H9 (cell line): ENCODE data around the gene PPP3CA. TPM values are rescaled to one million over a fixed set of nuclear protein-coding genes. Genes with fewer than 3 reads are reported as not detected.

Experiments used
- DNase-seq: peaks from one replicate; pipeline ENCODE4 v3.0.0-alpha.2; 2017
- H2AFZ ChIP-seq: one replicate; pipeline ENCODE4 v1.6.1; 2013; ENCODE audit warnings: mild to moderate bottlenecking, low read length, control low read depth, moderate library complexity
- H2AK5ac ChIP-seq: 2 replicates; pipeline ENCODE4 v1.6.1; 2013; ENCODE audit warnings: low read length, control low read depth, mixed read lengths; ENCODE audit not compliant: insufficient read length
- H2BK120ac ChIP-seq: one replicate; pipeline ENCODE4 v1.6.1; 2013; ENCODE audit warnings: low read depth, mild to moderate bottlenecking, low read length, control low read depth, inconsistent platforms; ENCODE audit not compliant: poor library complexity, severe bottlenecking
- H2BK12ac ChIP-seq: 2 replicates; pipeline ENCODE4 v1.6.1; 2013; ENCODE audit warnings: low read length, control low read depth, mixed read lengths, low read depth; ENCODE audit not compliant: insufficient read length
- H2BK15ac ChIP-seq: 2 replicates; pipeline ENCODE4 v1.6.1; 2013; ENCODE audit warnings: low read depth, low read length, control low read depth
- H2BK20ac ChIP-seq: one replicate; pipeline ENCODE4 v1.6.1; 2013; ENCODE audit warnings: low read depth, mild to moderate bottlenecking, low read length, control low read depth, inconsistent platforms; ENCODE audit not compliant: poor library complexity, severe bottlenecking
- H2BK5ac ChIP-seq: 2 replicates; pipeline ENCODE4 v1.6.1; 2013; ENCODE audit warnings: low read length, control low read depth, mixed read lengths; ENCODE audit not compliant: insufficient read length
- H3K14ac ChIP-seq: 2 replicates; pipeline ENCODE4 v1.6.1; 2013; ENCODE audit warnings: low read length, control low read depth; ENCODE audit not compliant: insufficient read depth
- H3K18ac ChIP-seq: 2 replicates; pipeline ENCODE4 v1.6.1; 2013; ENCODE audit warnings: low read depth, mild to moderate bottlenecking, mixed read lengths, low read length, control low read depth; ENCODE audit not compliant: insufficient read length
- H3K23ac ChIP-seq: 2 replicates; pipeline ENCODE4 v1.6.1; 2013; ENCODE audit warnings: low read length, control low read depth, mixed read lengths, low read depth; ENCODE audit not compliant: insufficient read length
- H3K23me2 ChIP-seq: 2 replicates; pipeline ENCODE4 v1.6.1; 2013; ENCODE audit warnings: low read depth, mild to moderate bottlenecking, mixed read lengths, low read length, control low read depth; ENCODE audit not compliant: insufficient read length, poor library complexity, severe bottlenecking
- H3K27ac ChIP-seq: 2 replicates; pipeline ENCODE4 v1.5.1; 2013; ENCODE audit warnings: low read length, control low read depth, mixed read lengths, low read depth; ENCODE audit not compliant: insufficient read length
- H3K27me3 ChIP-seq: 2 replicates; pipeline ENCODE4 v1.6.1; 2013; ENCODE audit warnings: low read length, control low read depth, inconsistent platforms; ENCODE audit not compliant: insufficient read depth
- H3K4ac ChIP-seq: 2 replicates; pipeline ENCODE4 v1.6.1; 2013; ENCODE audit warnings: low read depth, mild to moderate bottlenecking, control low read depth, inconsistent platforms, low read length, moderate library complexity
- H3K4me1 ChIP-seq: 2 replicates; pipeline ENCODE4 v1.6.1; 2013; ENCODE audit warnings: low read length, control low read depth, inconsistent platforms; ENCODE audit not compliant: insufficient read depth
- H3K4me2 ChIP-seq: 2 replicates; pipeline ENCODE4 v1.6.1; 2013; ENCODE audit warnings: low read length, control low read depth, mixed read lengths; ENCODE audit not compliant: insufficient read length, insufficient read depth
- H3K56ac ChIP-seq: 2 replicates; pipeline ENCODE4 v1.6.1; 2013; ENCODE audit warnings: low read depth, mild to moderate bottlenecking, mixed read lengths, low read length, control low read depth; ENCODE audit not compliant: insufficient read length
- H3K79me1 ChIP-seq: 2 replicates; pipeline ENCODE4 v1.6.1; 2013; ENCODE audit warnings: low read depth, mild to moderate bottlenecking, moderate library complexity, low read length, control low read depth, inconsistent platforms; ENCODE audit not compliant: insufficient read depth, poor library complexity, severe bottlenecking
- H3K79me2 ChIP-seq: 2 replicates; pipeline ENCODE4 v1.6.1; 2013; ENCODE audit warnings: low read length, control low read depth, inconsistent platforms; ENCODE audit not compliant: insufficient read depth
- H3K9ac ChIP-seq: 2 replicates; pipeline ENCODE4 v1.6.1; 2013; ENCODE audit warnings: low read length, control low read depth, mixed read lengths; ENCODE audit not compliant: insufficient read length; ENCODE audit errors: extremely low read depth
- H3K9me3 ChIP-seq: one replicate; pipeline ENCODE4 v1.6.1; 2013; ENCODE audit warnings: low read depth, low read length, inconsistent platforms; ENCODE audit not compliant: control insufficient read depth
- H3T11ph ChIP-seq: one replicate; pipeline ENCODE4 v1.6.1; 2013; ENCODE audit warnings: mild to moderate bottlenecking, low read length, control low read depth, inconsistent platforms
- H4K20me1 ChIP-seq: one replicate; pipeline ENCODE4 v1.6.1; 2013; ENCODE audit not compliant: control insufficient read depth, insufficient read length, insufficient read depth
- H4K5ac ChIP-seq: 2 replicates; pipeline ENCODE4 v1.6.1; 2013; ENCODE audit warnings: low read depth, mild to moderate bottlenecking, mixed read lengths, low read length, control low read depth; ENCODE audit not compliant: insufficient read length
- H4K8ac ChIP-seq: replicated peaks from 2 replicates; pipeline ENCODE4 v1.6.1; 2013; ENCODE audit warnings: low read length, control low read depth, mixed read lengths, low read depth; ENCODE audit not compliant: insufficient read length
- H4K91ac ChIP-seq: 2 replicates; pipeline ENCODE4 v1.6.1; 2013; ENCODE audit warnings: low read depth, mild to moderate bottlenecking, moderate library complexity, mixed read lengths, low read length, control low read depth; ENCODE audit not compliant: insufficient read length
- H3K27ac Mint-ChIP-seq, 3 experiments: 2 replicates in 2 of 3; 3 replicates in 1 of 3; pipeline ENCODE4 v1.8.0; 2020 to 2021; ENCODE audit warnings: mixed read lengths in 3 of 3, mild to moderate bottlenecking in 1 of 3, moderate library complexity in 1 of 3
- H3K27me3 Mint-ChIP-seq: 2 replicates; pipeline ENCODE4 v1.8.0; 2021; ENCODE audit warnings: low read depth, mild to moderate bottlenecking, moderate library complexity, mixed read lengths
- H3K36me3 Mint-ChIP-seq, 3 experiments: 2 replicates in 2 of 3; 3 replicates in 1 of 3; pipeline ENCODE4 v1.8.0; 2020 to 2021; ENCODE audit warnings: low read depth in 3 of 3, mixed read lengths in 3 of 3; ENCODE audit not compliant: insufficient read depth in 1 of 3
- H3K4me1 Mint-ChIP-seq, 2 experiments: 2 replicates each; pipeline ENCODE4 v1.8.0; 2020; ENCODE audit warnings: mixed read lengths in 2 of 2
- H3K4me3 Mint-ChIP-seq, 2 experiments: 2 replicates in 1 of 2; 3 replicates in 1 of 2; pipeline ENCODE4 v1.8.0; 2020 to 2021; ENCODE audit warnings: mild to moderate bottlenecking in 2 of 2, mixed read lengths in 2 of 2, moderate library complexity in 1 of 2
- H3K9me3 Mint-ChIP-seq, 2 experiments: 2 replicates in 1 of 2; 3 replicates in 1 of 2; pipeline ENCODE4 v1.8.0; 2020; ENCODE audit warnings: mild to moderate bottlenecking in 2 of 2, mixed read lengths in 2 of 2, moderate library complexity in 1 of 2
- WGBS: extraction: QIAGEN DNeasy Blood & Tissue Kit; methylation state at CpG from one replicate; pipeline ENCODE4 v1.1.7; 2013; ENCODE audit warnings: missing lambda C conversion rate, low lambda C conversion rate, mixed read lengths; ENCODE audit not compliant: insufficient read length; ENCODE audit errors: extremely low coverage; 5-methylcytosine and 5-hydroxymethylcytosine counted together
- total RNA-seq: library from RNA; stranded (reverse); gene quantifications from 2 replicates; pipeline ENCODE4 v1.2.1, GENCODE V29; 2021
- TF ChIP-seq, protein P1 (sequence below): fragments of 200-600 bp; sonication (generic); conservative IDR thresholded peaks from 3 replicates; pipeline ENCODE4 v1.8.0; 2021; ENCODE audit warnings: antibody characterized with exemption, mild to moderate bottlenecking

PPP3CA gene
- total RNA-seq, 1 experiment from 2014 or later: 16.8 TPM

DNA sequence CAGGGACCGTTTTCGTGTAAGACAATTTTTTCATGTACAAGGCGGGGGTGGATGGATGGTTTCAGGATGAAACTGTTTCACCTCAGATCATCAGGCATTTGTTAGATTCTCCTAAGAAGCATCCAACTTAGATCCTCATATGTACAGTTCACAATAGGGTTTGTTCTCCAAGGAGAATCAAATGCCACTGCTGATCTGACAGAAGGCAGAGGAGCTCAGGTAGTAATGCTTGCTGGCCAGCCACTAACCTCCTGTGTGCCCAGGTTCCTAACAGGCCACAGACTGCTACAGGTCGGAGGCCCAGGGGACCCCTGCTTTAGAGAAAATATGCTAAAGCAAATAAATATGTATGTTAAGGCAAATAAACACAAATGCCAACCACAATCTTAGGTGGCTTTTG, 61.3 kb downstream of the PPP3CA start:
- no peaks in the 10 kb centered on the region for H3K9me3 ChIP-seq
- no peak overlapping the region for H4K8ac ChIP-seq
- H3K79me2 ChIP-seq: peaks cover 2% of the 10 kb centered on the region; the same call in 1 of the 2 replicates
- peaks cover 49 to 69% of the 10 kb centered on the region in 2 experiments for H3K4me1 Mint-ChIP-seq
- no peaks in the 10 kb centered on the region for H3K27me3 Mint-ChIP-seq
- no peak overlapping the region for H2BK120ac ChIP-seq
- no peak overlapping the region for H3K14ac ChIP-seq
- no peaks in the 10 kb centered on the region; a peak in 1 of 7 replicates for H3K36me3 Mint-ChIP-seq
- no peak overlapping the region for H3K18ac ChIP-seq
- H3K9ac ChIP-seq: no peak overlapping the region
- DNase-seq: no peak
- H3K27me3 ChIP-seq: no peaks in the 10 kb centered on the region
- TF ChIP-seq, protein P1, sequence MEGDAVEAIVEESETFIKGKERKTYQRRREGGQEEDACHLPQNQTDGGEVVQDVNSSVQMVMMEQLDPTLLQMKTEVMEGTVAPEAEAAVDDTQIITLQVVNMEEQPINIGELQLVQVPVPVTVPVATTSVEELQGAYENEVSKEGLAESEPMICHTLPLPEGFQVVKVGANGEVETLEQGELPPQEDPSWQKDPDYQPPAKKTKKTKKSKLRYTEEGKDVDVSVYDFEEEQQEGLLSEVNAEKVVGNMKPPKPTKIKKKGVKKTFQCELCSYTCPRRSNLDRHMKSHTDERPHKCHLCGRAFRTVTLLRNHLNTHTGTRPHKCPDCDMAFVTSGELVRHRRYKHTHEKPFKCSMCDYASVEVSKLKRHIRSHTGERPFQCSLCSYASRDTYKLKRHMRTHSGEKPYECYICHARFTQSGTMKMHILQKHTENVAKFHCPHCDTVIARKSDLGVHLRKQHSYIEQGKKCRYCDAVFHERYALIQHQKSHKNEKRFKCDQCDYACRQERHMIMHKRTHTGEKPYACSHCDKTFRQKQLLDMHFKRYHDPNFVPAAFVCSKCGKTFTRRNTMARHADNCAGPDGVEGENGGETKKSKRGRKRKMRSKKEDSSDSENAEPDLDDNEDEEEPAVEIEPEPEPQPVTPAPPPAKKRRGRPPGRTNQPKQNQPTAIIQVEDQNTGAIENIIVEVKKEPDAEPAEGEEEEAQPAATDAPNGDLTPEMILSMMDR: no peak
- H2BK5ac ChIP-seq: no peak overlapping the region
- H3K56ac ChIP-seq: no peak overlapping the region
- H3K4me1 ChIP-seq: peaks cover 19% of the 10 kb centered on the region
- H2AFZ ChIP-seq: no peak overlapping the region
- no peak overlapping the region for H2AK5ac ChIP-seq
- H2BK12ac ChIP-seq: no peak overlapping the region
- no peaks in the 10 kb centered on the region for H4K20me1 ChIP-seq
- no peak overlapping the region for H4K91ac ChIP-seq
- H3K23ac ChIP-seq: no peak overlapping the region
- no peak overlapping the region for H3K4me2 ChIP-seq
- H3K27ac Mint-ChIP-seq: 0 out of 7 replicates have a peak overlapping the region, but pooled peaks of 1 of the 3 experiments have one; percentile 38
- no CpG with 5 or more reads among the region's 4 CpGs for WGBS
- no peak overlapping the region for H4K5ac ChIP-seq
- H3K27ac ChIP-seq: no peak overlapping the region
- H3K9me3 Mint-ChIP-seq: no peaks in the 10 kb centered on the region
- no peak overlapping the region for H3K4me3 Mint-ChIP-seq
- no peak overlapping the region for H2BK15ac ChIP-seq
- H3K4ac ChIP-seq: no peak overlapping the region
- H3K23me2 ChIP-seq: no peaks in the 10 kb centered on the region
- no peak overlapping the region for H3T11ph ChIP-seq
- H2BK20ac ChIP-seq: no peak overlapping the region
- H3K79me1 ChIP-seq: no peaks in the 10 kb centered on the region
